Superior temporal gyrus (tissue), 1 donor: Measurements from ENCODE around the gene MZB1.

ENCODE experiments used
- DNase-seq: peaks from one replicate; pipeline ENCODE4 v3.0.0-alpha.2; 2016; ENCODE audit errors: extremely low spot score

The MZB1 gene

DNA sequence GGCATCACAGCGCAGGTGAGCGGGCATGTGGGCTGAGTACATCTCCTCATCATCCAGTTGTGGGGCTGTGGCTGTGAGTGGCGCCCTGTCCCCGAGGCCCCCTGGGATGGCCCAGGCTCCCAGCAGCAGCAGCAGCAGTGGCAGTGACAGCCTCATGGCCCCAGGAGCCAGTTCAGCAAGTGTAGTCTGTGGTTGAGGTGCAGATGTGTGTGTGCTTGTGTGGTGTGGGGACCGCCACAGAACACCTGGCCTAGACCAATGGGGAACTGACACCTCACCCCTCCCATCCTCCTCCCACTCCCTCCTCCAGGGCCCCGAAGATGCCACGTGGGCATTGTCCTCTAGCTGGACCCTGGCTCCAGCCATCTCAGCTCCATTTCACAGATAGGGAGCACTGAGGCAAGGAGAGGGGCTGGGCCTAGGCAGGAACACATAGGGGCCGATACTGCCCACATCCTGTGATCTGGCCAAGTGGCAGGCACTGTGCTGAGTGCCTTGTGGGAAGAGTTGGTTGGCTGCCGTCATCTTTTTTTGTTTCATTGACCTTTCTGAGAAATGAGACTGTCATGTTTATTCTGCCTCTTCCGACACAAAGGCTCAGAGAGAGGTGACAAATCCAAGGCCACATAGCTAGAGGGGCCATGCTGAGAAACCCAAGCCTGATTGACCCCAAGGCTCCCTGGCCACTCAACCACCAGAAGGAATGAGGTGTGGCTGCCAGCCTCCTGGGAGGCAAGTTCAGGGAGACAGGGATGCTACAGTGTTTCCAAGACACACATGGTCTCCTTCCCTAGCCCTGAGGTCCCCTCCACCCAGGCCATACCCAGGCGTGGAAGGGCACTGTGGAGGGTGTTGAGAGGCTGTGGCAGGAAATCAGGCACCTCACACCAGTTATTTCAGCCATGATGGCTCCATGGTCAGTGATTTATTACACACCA, at the start of gene MZB1:
Gene MZB1 (minus strand): TSS at position 213 of the 938 bp plus-strand sequence. CDS start 57 bp downstream, at position 156.
- no peak for DNase-seq

DNA sequence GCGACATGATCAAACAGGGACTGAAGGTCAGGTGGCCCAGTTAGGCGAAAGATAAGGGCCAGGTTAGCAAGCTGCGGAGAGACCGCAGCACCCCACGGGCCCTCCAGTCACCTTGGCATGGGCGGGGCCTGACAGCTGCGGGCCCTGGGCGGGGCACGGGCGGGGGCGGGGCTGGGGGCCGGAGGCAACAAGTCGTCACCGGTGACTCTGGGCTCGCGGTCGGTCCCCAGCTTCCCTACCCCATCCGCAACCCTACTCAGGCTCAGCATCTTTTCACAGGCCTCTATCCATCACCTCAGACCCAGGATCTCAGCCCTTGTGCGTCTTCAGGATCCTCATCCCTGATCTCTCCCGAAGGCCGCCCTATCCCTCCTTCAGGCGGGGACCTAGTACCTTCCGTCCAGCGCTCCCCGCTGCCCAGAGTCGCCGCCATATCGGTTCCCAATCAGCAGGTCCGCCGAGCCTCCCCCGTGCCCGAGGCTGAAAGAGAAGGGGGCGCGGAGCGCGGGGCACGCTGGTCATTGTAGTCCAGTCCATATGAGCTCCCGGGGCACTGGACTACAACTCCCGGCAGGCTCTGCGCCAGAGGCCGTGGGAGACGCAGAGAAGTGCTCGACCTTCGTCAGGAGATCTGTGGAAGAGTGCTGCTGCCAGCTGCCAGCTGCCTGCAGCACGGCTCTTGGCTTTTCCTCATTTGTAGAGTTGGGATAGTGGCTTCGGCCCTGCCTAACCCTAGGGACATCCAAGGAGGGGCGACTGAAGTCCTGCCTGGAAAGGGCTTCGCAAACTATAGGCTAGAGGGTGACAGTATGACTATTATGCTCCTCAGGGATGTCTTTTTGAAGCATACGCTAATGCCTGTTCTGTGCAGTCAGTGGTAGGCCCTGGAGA, 49.5 kb upstream of the MZB1 start, which contains the start of gene DNAJC18:
Gene DNAJC18 (minus strand): TSS at position 513 of the 891 bp plus-strand sequence. CDS start 80 bp downstream, at position 433.
- DNase-seq: peak; percentile 97

DNA sequence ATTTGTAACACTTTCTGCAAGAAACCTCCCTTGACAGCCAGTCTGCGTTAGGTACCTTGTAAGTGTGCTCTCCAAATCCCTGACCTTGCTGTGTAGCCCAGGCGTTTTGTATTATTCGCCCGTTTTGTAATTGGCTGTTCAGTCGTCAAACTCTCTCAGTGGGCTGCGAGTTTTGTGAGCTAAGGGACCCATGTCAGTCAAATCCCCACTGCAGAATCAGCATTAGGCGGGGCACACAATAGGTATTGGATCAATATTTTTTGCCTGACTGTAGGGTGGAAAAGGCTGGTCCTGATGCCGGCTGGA, 48.9 kb upstream of the MZB1 start:
- no peak for DNase-seq

GRCh38 chr5:139435676-139436075, 46.0 kb upstream of the MZB1 start:
- DNase-seq: no peak

GRCh38 chr5:139431706-139432105, 42.0 kb upstream of the MZB1 start:
- no peak for DNase-seq

DNA sequence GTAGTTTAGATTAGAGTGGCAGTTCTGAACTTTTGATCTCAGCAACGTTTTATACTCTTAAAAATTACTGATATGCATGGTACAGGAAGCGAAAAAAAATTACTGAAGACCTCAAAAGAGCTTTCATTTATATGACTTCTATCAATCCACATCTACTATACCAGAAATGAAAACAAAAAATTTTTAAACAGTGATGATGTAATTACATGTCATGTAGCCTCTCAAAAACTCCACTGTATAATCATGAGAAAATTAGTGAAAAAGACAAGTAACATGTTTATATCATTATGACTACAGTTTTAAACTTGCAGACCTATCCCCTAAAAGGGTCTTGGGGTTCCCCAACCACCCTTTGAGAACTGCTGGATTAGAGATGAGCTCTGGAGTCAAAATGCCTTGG, 40.3 kb upstream of the MZB1 start:
- no peak for DNase-seq

GRCh38 chr5:139426203-139426885, 36.6 kb upstream of the MZB1 start:
- no peak for DNase-seq

DNA sequence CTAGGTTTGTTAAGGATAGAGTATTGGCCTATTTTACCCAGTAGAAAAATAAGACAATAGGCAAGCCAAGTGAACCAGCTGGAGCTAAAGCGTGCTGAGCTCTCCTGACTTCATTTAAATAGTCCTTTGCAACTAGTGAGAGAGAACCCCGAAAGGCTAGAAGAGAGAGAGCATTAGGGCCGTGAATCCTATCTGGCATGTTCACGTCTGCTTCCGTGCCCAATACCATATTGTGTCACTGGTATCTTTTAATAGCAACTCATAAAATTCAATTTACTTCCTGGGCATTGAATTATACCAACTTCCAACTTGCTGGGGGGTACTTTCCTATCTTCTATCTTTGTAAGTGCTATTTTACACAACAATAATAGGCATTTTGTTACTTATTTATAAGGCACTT, 35.8 kb upstream of the MZB1 start:
- no peak for DNase-seq

GRCh38 chr5:139422307-139422893, 32.7 kb upstream of the MZB1 start:
- peak; percentile 91 for DNase-seq

GRCh38 chr5:139419226-139420192, 29.8 kb upstream of the MZB1 start:
- DNase-seq: no peak

- DNase-seq: no peak
Measured at GRCh38 chr5:139418793-139419192, 29.1 kb upstream of the MZB1 start.

GRCh38 chr5:139417214-139417613, 27.5 kb upstream of the MZB1 start:
- DNase-seq: peak; percentile 73

- DNase-seq: no peak
Measured at GRCh38 chr5:139416651-139417050, 26.9 kb upstream of the MZB1 start.

DNA sequence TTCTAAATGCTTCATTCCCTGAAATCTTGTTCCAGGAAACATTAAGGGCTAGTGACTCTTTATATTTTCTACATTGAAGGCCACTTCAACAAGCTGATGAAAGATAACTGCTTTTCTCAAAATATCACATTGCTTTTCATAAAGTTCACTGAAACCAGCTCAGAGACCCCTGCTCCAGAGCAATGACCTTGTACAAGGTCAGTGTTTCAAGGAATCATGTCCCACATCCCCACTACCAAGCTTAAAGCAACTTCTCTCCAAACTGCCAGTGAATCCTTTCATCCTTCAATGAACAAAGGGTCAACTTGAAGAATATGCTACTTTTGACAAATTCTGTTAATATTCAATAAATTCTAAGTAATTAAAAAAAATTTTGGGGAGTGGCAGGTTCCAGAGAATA, 26.2 kb upstream of the MZB1 start:
- DNase-seq: no peak

DNA sequence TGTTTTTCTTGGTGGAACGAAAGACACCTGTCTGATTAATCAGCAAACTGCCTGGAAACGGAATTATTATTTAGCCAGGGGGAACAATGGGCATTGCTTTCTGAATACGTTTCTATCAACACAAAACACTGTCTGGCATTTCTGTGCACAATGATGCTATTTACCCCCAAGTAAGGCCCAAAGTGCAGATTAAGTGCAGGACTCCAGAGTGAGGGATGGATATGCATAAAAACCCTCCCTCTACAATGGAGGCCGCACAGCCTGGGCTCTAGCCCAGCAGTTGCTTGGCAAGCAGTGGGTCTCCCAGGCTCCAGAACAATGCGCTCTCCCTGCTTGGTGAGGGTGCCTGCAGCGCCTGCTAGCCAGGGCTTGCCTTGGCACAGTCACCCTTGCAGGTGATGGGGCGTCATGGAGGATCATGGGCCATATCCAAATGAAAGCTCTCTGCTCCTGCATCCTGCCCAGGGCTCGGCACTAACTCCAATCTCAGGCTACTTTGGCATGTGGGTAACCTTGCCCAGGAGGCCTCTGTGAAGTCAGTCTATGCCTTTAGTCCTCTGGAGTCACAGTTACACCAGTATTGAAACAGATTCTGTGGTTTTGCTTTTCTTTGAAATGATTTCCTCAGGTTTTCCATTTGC, 25.6 kb upstream of the MZB1 start:
- peak; percentile 88 for DNase-seq

DNA sequence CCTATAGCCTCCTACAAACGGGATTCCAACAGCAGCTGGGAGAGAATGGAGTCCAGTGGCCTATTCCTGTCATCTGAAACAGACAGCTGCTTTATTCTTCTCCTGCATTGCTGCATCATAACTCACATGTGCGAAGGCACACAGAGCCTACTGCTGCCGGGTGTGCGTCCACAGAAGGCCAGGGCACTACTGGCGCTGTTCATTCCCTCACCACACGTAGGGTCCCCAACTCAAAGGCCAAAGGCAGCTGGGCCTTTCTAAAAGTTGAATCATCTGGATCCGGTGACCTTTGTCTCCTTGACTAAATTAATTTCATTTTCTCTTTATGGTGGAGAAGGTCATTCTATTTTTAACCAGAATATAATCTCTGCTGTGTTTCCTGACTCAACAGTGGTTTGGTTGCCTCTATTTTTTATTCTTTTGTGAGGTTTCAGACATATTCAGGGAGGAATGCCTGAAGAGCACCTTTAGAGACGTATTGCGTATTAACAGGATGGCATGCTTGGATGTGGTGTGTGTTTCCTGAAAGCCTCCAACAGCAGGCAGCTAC, 24.9 kb upstream of the MZB1 start:
- peak; percentile 71 for DNase-seq

DNA sequence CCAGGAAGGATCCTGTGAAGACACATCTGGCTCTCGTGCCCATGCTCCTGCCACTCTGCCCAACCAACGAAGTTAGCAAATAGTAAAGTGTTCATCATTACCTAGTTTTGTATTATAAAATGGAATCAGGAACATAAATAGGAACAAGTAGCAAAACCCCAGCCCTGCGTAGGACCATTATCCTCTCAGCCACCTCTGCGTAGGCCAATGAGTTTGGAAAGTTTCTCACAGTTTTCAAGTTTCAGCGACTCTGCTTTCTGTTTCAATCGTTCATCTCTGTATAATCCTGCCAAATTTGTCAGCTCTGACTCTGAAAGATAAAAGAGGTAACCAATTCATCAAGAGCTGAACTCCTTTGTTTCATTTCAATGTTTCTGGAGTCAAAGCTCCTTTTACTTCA, 24.2 kb upstream of the MZB1 start:
- DNase-seq: no peak

DNA sequence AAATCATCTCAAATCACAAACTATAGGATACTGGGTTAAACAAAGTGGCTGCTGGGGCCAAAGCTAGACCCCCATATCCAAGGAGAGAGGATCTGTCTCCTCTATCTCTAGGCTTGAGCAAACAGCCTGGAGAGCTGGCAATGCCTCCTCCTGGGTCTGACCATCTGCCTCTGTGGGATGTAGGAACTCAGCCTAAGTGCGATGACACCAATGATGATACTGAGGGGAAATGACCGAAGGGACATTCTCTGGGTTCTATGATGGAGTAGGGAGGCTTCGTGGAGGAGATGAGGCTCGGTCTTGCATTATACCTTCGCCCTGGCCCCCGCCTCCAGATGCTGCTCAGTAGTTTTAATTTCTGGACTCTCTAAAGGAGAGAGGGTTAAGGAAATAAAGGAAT, 23.4 kb upstream of the MZB1 start:
- DNase-seq: no peak

GRCh38 chr5:139410993-139411828, 21.5 kb upstream of the MZB1 start:
- peak; percentile 63 for DNase-seq
